NOMO-1 (cell line): Measurements from ENCODE around the gene GNPAT.

ENCODE experiments used
- DNase-seq, 2 experiments: peaks; one replicate each; lab custom pipeline; 2025; ENCODE audit not compliant: unreplicated experiment in 2 of 2; lab: John Stamatoyannopoulos, UW

GNPAT gene

GRCh38 chr1:231313661-231314060 lies 72.6 kb downstream of the GNPAT start:
- no peak for DNase-seq

DNA sequence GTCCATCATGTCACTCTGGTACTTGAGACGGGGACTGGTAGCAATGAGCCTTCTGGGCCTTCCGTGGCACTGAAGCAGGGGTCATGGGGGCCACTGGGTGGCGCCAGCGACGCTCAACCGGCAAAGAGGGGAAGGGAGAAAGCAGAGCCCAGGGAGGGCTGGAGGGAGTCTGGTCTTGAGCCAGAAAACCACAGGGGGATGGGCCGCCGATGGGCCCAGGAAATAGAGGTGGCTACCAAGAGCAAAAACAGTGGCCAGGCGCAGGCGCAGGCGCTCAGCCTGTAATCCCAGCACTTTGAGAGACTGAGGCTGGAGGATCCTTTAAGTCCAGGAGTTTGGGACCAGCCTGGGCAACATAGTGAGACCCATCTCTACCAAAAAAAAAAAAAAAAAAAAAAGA lies 74.9 kb downstream of the GNPAT start:
- peak in 1 of 2 experiments; percentile 33 for DNase-seq

- no peak for DNase-seq
These were observed 76.4 kb downstream of the GNPAT start for GRCh38 chr1:231317306-231318014.

DNA sequence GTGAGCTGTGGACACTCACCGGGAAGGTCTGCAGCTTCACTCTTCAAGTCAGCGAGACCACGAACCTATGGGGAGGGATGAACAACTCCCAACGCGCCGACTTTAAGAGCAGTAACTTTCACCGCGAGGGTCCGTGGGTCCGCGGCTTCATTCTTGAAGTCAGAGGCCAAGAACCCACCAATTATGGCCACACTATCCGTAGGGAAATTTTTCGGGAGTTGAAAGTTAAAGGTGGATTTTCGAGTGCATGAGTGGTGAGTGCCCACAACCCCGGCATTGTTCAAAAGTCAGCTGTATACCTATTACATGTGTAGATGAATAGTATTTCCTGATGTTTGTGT lies 77.0 kb downstream of the GNPAT start:
- DNase-seq = no peak

- no peak for DNase-seq
These were observed 77.6 kb downstream of the GNPAT start for GRCh38 chr1:231318568-231318967.

- no peak for DNase-seq
These were observed 78.1 kb downstream of the GNPAT start for GRCh38 chr1:231319080-231319479.

- no peak for DNase-seq
These were observed 82.0 kb downstream of the GNPAT start for GRCh38 chr1:231322880-231323530.

DNA sequence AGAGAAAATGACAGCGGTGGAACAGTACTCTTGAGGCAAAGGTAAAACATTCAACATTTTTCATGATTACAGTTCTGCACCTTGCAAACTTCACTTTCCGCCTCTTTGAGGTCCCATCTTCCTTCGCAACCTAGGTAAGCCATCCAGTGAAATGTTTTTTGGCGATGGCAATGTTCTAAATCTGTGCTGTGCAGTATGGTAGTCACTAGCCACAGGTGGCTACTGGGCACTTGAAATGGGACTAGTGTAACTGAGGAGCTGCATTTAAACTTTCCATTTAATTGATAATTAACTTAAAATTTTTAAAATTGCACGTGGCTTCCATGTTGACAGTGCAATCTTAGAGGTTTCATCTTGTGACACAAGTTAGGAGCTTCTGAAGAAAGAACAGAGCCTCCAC lies 83.6 kb downstream of the GNPAT start:
- no peak for DNase-seq

- no peak for DNase-seq
These were observed 85.2 kb downstream of the GNPAT start for GRCh38 chr1:231326248-231326647.
